GM12873 (cell line): Measurements from ENCODE around the gene TALDO1.

ENCODE experiments used
- CTCF ChIP-seq: IDR thresholded peaks from 2 replicates; pipeline ENCODE4 v1.5.1; 2012; ENCODE audit warnings: low read depth, mild to moderate bottlenecking, moderate library complexity, low read length, control low read depth; ENCODE audit not compliant: insufficient read depth; ENCODE audit errors: missing control alignments

Gene TALDO1

GRCh38 chr11:746289-747157 is 741 bp upstream of the TALDO1 start:
- no peak for TF ChIP-seq CTCF

GRCh38 chr11:748007-748359 is 719 bp downstream of the TALDO1 start:
- TF ChIP-seq CTCF: no peak

- no peak for TF ChIP-seq CTCF
These were observed 2.5 kb downstream of the TALDO1 start for GRCh38 chr11:749731-750130.

- TF ChIP-seq CTCF: no peak
These were observed 13.0 kb downstream of the TALDO1 start for GRCh38 chr11:760236-760635.

- TF ChIP-seq CTCF: no peak
These were observed 14.4 kb downstream of the TALDO1 start for GRCh38 chr11:761526-762108.

GRCh38 chr11:762421-763072 is 15.3 kb downstream of the TALDO1 start:
- peak; percentile 40 for TF ChIP-seq CTCF

- no peak for TF ChIP-seq CTCF
These were observed 15.8 kb downstream of the TALDO1 start for GRCh38 chr11:763073-763463.
